ENCODE data around the gene AKAP3. TPM values are rescaled to one million over a fixed set of nuclear protein-coding genes. Genes with fewer than 3 reads are reported as not detected.

The AKAP3 gene
- total and polyA plus RNA-seq, 2 donors (not counting 3 experiments of a cell fraction or from before 2014, with no cell fraction given): 0.18 to 0.62 TPM

DNA sequence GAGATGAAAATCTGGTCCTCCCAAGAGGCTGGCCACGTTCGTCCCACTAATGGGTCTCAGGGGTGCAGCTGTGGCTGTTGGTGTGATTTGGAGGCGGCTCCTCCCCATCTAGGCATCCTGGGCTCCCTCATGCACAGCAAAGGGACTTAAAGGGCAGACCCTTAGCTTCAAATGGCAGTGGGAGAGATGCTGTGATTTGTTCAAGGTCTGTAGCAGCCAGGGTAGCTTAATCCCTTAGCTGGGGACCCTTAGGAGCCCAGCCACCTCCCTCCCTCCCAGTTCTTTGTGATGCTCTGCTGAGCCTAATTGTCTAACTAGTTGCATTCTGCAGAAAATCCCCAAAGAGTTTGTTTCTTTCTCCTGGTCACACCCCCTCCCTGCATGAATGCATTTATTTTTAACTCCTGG, 68.6 kb downstream of the AKAP3 start:
- Histone ChIP-seq H3K9me1 (replicated peaks; ENCODE audit: control insufficient read depth, extremely low read depth, insufficient read depth, low read length) (no peaks in the 10 kb centered on the region), H3K4me3 (replicated peaks in 1 of 3; ENCODE audit: insufficient read depth in 1 of 3, low read depth in 1 of 3, low read length in 3 of 3) (no peak overlapping the region), H3K9me3 (replicated peaks; ENCODE audit: control insufficient read depth, insufficient read depth, low read length) (no peaks in the 10 kb centered on the region), H3K4me1 (ENCODE audit: control insufficient read depth, extremely low read depth, insufficient read depth, low read length) (peaks cover 12% of the 10 kb centered on the region), H4K20me1 (replicated peaks; ENCODE audit: control insufficient read depth, extremely low read depth, insufficient read depth, low read length) (no peaks in the 10 kb centered on the region), H2AFZ (ENCODE audit: low read depth, low read length) (no peak overlapping the region), H3K27me3 (ENCODE audit: control insufficient read depth in 2 of 2, insufficient read depth in 2 of 2, low read length in 2 of 2) (peaks cover 4 to 7% of the 10 kb centered on the region in 2 experiments), H3K9ac (replicated peaks; ENCODE audit: extremely low read depth, insufficient read depth, low read length) (no peak overlapping the region), H3K36me3 (ENCODE audit: control insufficient read depth in 2 of 2, extremely low read depth in 1 of 2, insufficient read depth in 2 of 2, low read length in 2 of 2) (no peaks in the 10 kb centered on the region), H3K4me2 (ENCODE audit: insufficient read depth, low read length) (no peak overlapping the region), H3K27ac (ENCODE audit: insufficient read depth, low read depth, low read length) (no peak overlapping the region), H3K79me2 (ENCODE audit: control insufficient read depth, insufficient read depth, low read length) (no peaks in the 10 kb centered on the region)
- dilution Hi-C loops (cut with MboI; ENCODE audit: extremely low pct_ligation_motif_present, low sequenced_read_pairs): no loop called here
- intact Hi-C loops (cut with micrococcal nuclease): no loop called here
- FAIRE-seq (no peak), DNase-seq (ENCODE audit: low read depth, low spot score) (no peak)
- TF ChIP-seq POLR2AphosphoS5 (IDR thresholded peaks at IDR 0.05; ENCODE audit: insufficient read depth, low read depth, low read length) (no peak), EZH2 (IDR thresholded peaks at IDR 0.05; ENCODE audit: borderline replicate concordance, low read depth, low read length, severe bottlenecking) (no peak)
- TF ChIP-seq, protein P1, sequence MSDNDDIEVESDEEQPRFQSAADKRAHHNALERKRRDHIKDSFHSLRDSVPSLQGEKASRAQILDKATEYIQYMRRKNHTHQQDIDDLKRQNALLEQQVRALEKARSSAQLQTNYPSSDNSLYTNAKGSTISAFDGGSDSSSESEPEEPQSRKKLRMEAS (IDR thresholded peaks at IDR 0.05; ENCODE audit: insufficient read depth, insufficient read length): no peak
- TF ChIP-seq, protein P2, sequence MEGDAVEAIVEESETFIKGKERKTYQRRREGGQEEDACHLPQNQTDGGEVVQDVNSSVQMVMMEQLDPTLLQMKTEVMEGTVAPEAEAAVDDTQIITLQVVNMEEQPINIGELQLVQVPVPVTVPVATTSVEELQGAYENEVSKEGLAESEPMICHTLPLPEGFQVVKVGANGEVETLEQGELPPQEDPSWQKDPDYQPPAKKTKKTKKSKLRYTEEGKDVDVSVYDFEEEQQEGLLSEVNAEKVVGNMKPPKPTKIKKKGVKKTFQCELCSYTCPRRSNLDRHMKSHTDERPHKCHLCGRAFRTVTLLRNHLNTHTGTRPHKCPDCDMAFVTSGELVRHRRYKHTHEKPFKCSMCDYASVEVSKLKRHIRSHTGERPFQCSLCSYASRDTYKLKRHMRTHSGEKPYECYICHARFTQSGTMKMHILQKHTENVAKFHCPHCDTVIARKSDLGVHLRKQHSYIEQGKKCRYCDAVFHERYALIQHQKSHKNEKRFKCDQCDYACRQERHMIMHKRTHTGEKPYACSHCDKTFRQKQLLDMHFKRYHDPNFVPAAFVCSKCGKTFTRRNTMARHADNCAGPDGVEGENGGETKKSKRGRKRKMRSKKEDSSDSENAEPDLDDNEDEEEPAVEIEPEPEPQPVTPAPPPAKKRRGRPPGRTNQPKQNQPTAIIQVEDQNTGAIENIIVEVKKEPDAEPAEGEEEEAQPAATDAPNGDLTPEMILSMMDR (IDR thresholded peaks at IDR 0.05; ENCODE audit: extremely low read depth in 1 of 2, insufficient read depth in 1 of 2, low read depth in 1 of 2, low read length in 2 of 2): no peak
- BruUV-seq (replicated peaks): no TSS peak
- CTCF ChIA-PET: interaction anchor here (1.0 to 2.5 kb wide), 4 partner anchors 10 to 178 kb away, joined by 3 to 10 read pairs (median 8); no protein-coding TSS in a partner anchor
- POLR2A ChIA-PET: no interaction called here
